Gastroesophageal sphincter (tissue), 4 donors: ENCODE data around the gene SEC11A. TPM values are rescaled to one million over a fixed set of nuclear protein-coding genes. Genes with fewer than 3 reads are reported as not detected.

ENCODE experiments used
- ATAC-seq: fragments of 150-250 bp; one replicate; pipeline ENCODE4 v1.9.1; 2016; ENCODE audit warnings: mild to moderate bottlenecking, moderate library complexity
- H3K27ac ChIP-seq, 4 donors: fragments of 200-600 bp; sonication (generic) in 3 of 4; 1 replicate in 3 of 4; 2 replicates in 1 of 4; pipeline ENCODE4 v1.5.1; 2016 to 2019
- H3K27me3 ChIP-seq: fragments of 200-600 bp; sonication (generic); one replicate; pipeline ENCODE4 v1.5.1; 2019
- H3K36me3 ChIP-seq, 2 donors: fragments of 200-600 bp; sonication (generic); one replicate each; pipeline ENCODE4 v1.5.1; 2019; ENCODE audit warnings: control low read depth in 1 of 2
- H3K4me1 ChIP-seq, 3 donors: fragments of 200-600 bp; sonication (generic); 1 replicate in 2 of 3; 2 replicates in 1 of 3; pipeline ENCODE4 v1.5.1; 2016 to 2019; ENCODE audit warnings: control low read depth in 2 of 3
- H3K4me3 ChIP-seq, 2 donors: fragments of 200-600 bp; sonication (generic); one replicate each; pipeline ENCODE4 v1.5.1; 2019; ENCODE audit warnings: mild to moderate bottlenecking in 1 of 2, moderate library complexity in 1 of 2
- H3K9me3 ChIP-seq, 3 donors: fragments of 200-600 bp; sonication (generic); one replicate each; pipeline ENCODE4 v1.5.1; 2017 to 2019; ENCODE audit warnings: control low read depth in 2 of 3
- EP300 ChIP-seq: sonication (generic); formaldehyde crosslinking; IDR thresholded peaks from one replicate; pipeline ENCODE4 v1.6.1; 2017; ENCODE audit warnings: antibody characterized with exemption, mild to moderate bottlenecking
- POLR2A ChIP-seq, 2 donors: fragments of 450-650 bp; IDR thresholded peaks; one replicate each; pipeline ENCODE4 v1.6.1; 2017; ENCODE audit warnings: antibody characterized with exemption in 2 of 2, mild to moderate bottlenecking in 2 of 2, moderate library complexity in 1 of 2
- POLR2AphosphoS5 ChIP-seq: sonication (generic); formaldehyde crosslinking; IDR thresholded peaks from one replicate; pipeline ENCODE4 v1.6.1; 2017; ENCODE audit warnings: antibody characterized with exemption
- WGBS, 2 donors: methylation state at CpG; one replicate each; pipeline ENCODE4 v1.1.5; 2018; ENCODE audit warnings: low coverage in 1 of 2; 5-methylcytosine and 5-hydroxymethylcytosine counted together
- total RNA-seq, 4 donors: library from RNA; depleted of rRNA; stranded (reverse); fragments of >200 nt; gene quantifications; one replicate each; pipeline ENCODE4 v1.1.0, GENCODE V29; 2016
- TF ChIP-seq, protein P1 (sequence below), 4 experiments: fragments of 200-600 bp in 2 of 4; fragments of 450-650 bp in 2 of 4; sonication (generic) in 1 of 4; IDR thresholded peaks; one replicate each; pipeline ENCODE4 v1.5.1; 2017 to 2019; ENCODE audit warnings: antibody characterized with exemption in 4 of 4, mild to moderate bottlenecking in 2 of 4, moderate library complexity in 2 of 4

The SEC11A gene
- total RNA-seq, 4 donors from 2014 or later = 63.3 to 139 (median 99.4) TPM

DNA sequence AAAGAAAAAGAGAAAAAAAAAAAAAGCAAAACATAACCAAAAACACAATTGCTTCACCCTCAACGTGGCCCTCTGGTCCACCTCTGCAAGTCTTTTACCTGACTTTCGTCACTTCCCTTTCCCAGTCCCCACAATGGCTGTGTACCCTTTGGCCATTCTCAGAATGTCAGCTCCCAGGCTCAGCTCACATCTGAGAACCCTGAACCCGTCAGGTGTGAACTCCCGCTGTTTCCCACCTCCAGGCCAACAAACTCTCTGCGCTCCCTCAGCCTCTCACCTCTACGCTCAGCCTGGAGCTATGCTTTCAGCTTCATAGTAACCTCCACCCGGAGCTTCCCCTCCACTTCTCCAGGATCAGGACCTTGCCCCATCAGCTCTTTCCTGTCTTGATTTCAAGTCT lies 91.6 kb downstream of the SEC11A start:
- TF ChIP-seq POLR2AphosphoS5 (no peak), POLR2A (IDR thresholded peaks at IDR 0.05) (no peak), EP300 (no peak)
- TF ChIP-seq, protein P1, sequence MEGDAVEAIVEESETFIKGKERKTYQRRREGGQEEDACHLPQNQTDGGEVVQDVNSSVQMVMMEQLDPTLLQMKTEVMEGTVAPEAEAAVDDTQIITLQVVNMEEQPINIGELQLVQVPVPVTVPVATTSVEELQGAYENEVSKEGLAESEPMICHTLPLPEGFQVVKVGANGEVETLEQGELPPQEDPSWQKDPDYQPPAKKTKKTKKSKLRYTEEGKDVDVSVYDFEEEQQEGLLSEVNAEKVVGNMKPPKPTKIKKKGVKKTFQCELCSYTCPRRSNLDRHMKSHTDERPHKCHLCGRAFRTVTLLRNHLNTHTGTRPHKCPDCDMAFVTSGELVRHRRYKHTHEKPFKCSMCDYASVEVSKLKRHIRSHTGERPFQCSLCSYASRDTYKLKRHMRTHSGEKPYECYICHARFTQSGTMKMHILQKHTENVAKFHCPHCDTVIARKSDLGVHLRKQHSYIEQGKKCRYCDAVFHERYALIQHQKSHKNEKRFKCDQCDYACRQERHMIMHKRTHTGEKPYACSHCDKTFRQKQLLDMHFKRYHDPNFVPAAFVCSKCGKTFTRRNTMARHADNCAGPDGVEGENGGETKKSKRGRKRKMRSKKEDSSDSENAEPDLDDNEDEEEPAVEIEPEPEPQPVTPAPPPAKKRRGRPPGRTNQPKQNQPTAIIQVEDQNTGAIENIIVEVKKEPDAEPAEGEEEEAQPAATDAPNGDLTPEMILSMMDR (IDR thresholded peaks at IDR 0.05) = no peak
- no peak overlapping the region for H3K4me3 ChIP-seq
- peaks cover 0 to 22% (median 0%) of the 10 kb centered on the region in 3 donors for H3K9me3 ChIP-seq
- no peaks in the 10 kb centered on the region for H3K4me1 ChIP-seq
- H3K27me3 ChIP-seq = no peaks in the 10 kb centered on the region
- peaks cover 0 to 63% of the 10 kb centered on the region in 2 donors for H3K36me3 ChIP-seq
- 89 to 90% methylated on average over 6 of the region's 7 CpGs for WGBS, 2 donors
- no peak for ATAC-seq
- H3K27ac ChIP-seq = no peak overlapping the region

DNA sequence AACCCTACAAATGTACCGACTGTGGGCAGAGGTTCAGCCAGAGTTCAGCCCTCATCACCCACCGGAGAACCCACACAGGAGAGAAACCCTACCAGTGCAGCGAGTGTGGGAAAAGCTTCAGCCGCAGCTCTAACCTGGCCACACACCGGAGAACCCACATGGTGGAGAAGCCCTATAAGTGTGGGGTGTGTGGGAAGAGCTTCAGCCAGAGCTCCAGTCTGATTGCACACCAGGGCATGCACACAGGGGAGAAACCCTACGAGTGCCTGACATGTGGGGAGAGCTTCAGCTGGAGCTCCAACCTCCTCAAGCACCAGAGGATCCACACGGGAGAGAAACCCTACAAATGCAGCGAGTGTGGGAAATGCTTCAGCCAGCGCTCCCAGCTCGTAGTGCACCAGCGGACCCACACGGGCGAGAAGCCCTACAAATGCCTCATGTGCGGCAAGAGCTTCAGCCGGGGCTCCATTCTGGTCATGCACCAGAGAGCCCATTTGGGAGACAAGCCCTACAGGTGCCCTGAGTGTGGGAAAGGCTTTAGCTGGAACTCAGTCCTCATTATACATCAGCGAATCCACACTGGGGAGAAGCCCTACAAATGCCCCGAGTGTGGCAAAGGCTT lies 94.5 kb downstream of the SEC11A start:
- no peaks in the 10 kb centered on the region for H3K4me1 ChIP-seq
- no peak for TF ChIP-seq EP300
- TF ChIP-seq POLR2A (IDR thresholded peaks at IDR 0.05) = no peak
- TF ChIP-seq POLR2AphosphoS5 = no peak
- TF ChIP-seq, protein P1 (IDR thresholded peaks at IDR 0.05) = no peak
- H3K4me3 ChIP-seq = no peak overlapping the region
- 93% methylated on average over 9 of the region's 17 CpGs; no CpG with 5 or more reads in 1 of the 2 donors for WGBS, 2 donors
- H3K27ac ChIP-seq = no peak overlapping the region
- no peak for ATAC-seq
- peaks cover 0 to 22% (median 0%) of the 10 kb centered on the region in 3 donors for H3K9me3 ChIP-seq
- H3K27me3 ChIP-seq = no peaks in the 10 kb centered on the region
- H3K36me3 ChIP-seq = peaks cover 0 to 54% of the 10 kb centered on the region in 2 donors

DNA sequence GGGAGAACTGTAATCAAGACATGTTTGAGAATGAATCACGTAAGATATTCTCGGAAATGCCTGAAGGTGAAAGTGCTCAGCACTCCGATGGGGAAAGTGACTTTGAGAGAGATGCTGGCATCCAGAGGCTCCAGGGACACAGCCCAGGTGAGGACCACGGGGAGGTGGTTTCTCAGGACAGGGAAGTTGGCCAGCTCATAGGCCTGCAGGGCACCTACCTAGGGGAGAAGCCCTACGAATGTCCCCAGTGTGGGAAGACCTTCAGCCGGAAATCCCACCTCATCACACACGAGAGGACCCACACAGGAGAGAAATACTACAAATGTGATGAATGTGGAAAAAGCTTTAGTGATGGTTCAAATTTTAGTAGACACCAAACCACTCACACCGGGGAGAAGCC lies 95.3 kb downstream of the SEC11A start:
- 83 to 94% methylated on average over 1 to 3 of the region's 8 CpGs for WGBS, 2 donors

More for the DNA sequence above, 95.3 kb downstream of the SEC11A start:
- ATAC-seq = no peak
- Histone ChIP-seq H3K9me3 (peaks cover 0 to 22% (median 0%) of the 10 kb centered on the region in 3 donors), H3K27me3 (no peaks in the 10 kb centered on the region), H3K27ac (no peak overlapping the region), H3K36me3 (peaks cover 0 to 45% of the 10 kb centered on the region in 2 donors), H3K4me3 (no peak overlapping the region), H3K4me1 (no peaks in the 10 kb centered on the region)
- TF ChIP-seq, protein P1 (IDR thresholded peaks at IDR 0.05) = no peak
- TF ChIP-seq POLR2A (IDR thresholded peaks at IDR 0.05) = no peak
- TF ChIP-seq EP300 = no peak
- TF ChIP-seq POLR2AphosphoS5 = no peak

Other genes with a start within 250 kb of the SEC11A start
- gene ZSCAN2, start 115.1 kb downstream of the SEC11A start, total RNA-seq = 10 to 100 TPM in 1 of 4 donors, 1 to 10 TPM in 3; 3.5 to 13.8 (median 7.1) TPM
- 10 to 100 TPM; 12.6 to 43.3 (median 20.2) TPM for gene WDR73, start 61.9 kb downstream of the SEC11A start, total RNA-seq
- gene NMB, start 57.9 kb downstream of the SEC11A start, total RNA-seq = 1 to 10 TPM; 2.1 to 4.6 (median 3.9) TPM
- gene ZNF592, start 32.5 kb upstream of the SEC11A start, total RNA-seq = 10 to 100 TPM; 15.7 to 26.0 (median 19.1) TPM
- 10 to 100 TPM; 19.1 to 34.4 (median 26.5) TPM for gene ALPK3, start 101.2 kb upstream of the SEC11A start, total RNA-seq
- not detected for gene SLC28A1, start 168.5 kb upstream of the SEC11A start, total RNA-seq